H1 (cell line): Measurements from ENCODE around the gene CRYBB3.

Source experiments
- CEBPB ChIP-seq: IDR thresholded peaks from 2 replicates; pipeline ENCODE4 v1.6.1; 2012; ENCODE audit warnings: low read depth, low read length
- E2F6 ChIP-seq: IDR thresholded peaks from 2 replicates; pipeline ENCODE4 v1.6.1; 2012; ENCODE audit warnings: inconsistent platforms
- EZH2 ChIP-seq: fragments of 200-600 bp; sonication (generic); IDR thresholded peaks from 2 replicates; pipeline ENCODE4 v1.7.1; 2012; ENCODE audit warnings: low read depth, mild to moderate bottlenecking, moderate library complexity, low read length, inconsistent platforms; ENCODE audit not compliant: severe bottlenecking
- GTF2F1 ChIP-seq: IDR thresholded peaks from 2 replicates; pipeline ENCODE4 v1.6.1; 2012; ENCODE audit warnings: low read depth, low read length, improper control_type of control experiment, borderline replicate concordance
- TF ChIP-seq, protein P1 (sequence below), 3 experiments: IDR thresholded peaks; 1 replicate in 2 of 3; 2 replicates in 1 of 3; pipeline versions ENCODE4 v1.5.1 to v1.6.1; 2011; ENCODE audit warnings: low read length in 3 of 3, mild to moderate bottlenecking in 3 of 3, inconsistent platforms in 2 of 3, low read depth in 1 of 3, moderate library complexity in 1 of 3; ENCODE audit not compliant: insufficient read depth in 1 of 3; ENCODE audit errors: control extremely low read depth in 1 of 3

GRCh38 chr22:25182131-25183110 is 17.2 kb upstream of the CRYBB3 start:
- no peak for TF ChIP-seq CEBPB
- TF ChIP-seq GTF2F1 = no peak
- TF ChIP-seq, protein P1, sequence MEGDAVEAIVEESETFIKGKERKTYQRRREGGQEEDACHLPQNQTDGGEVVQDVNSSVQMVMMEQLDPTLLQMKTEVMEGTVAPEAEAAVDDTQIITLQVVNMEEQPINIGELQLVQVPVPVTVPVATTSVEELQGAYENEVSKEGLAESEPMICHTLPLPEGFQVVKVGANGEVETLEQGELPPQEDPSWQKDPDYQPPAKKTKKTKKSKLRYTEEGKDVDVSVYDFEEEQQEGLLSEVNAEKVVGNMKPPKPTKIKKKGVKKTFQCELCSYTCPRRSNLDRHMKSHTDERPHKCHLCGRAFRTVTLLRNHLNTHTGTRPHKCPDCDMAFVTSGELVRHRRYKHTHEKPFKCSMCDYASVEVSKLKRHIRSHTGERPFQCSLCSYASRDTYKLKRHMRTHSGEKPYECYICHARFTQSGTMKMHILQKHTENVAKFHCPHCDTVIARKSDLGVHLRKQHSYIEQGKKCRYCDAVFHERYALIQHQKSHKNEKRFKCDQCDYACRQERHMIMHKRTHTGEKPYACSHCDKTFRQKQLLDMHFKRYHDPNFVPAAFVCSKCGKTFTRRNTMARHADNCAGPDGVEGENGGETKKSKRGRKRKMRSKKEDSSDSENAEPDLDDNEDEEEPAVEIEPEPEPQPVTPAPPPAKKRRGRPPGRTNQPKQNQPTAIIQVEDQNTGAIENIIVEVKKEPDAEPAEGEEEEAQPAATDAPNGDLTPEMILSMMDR (IDR thresholded peaks at IDR 0.05; ENCODE audit: control extremely low read depth in 1 of 3, insufficient read depth in 1 of 3, low read depth in 1 of 3, low read length in 3 of 3) = no peak
- no peak for TF ChIP-seq EZH2
- no peak for TF ChIP-seq E2F6
